ENCODE measurements around the gene PARP12. TPM values are rescaled to one million over a fixed set of nuclear protein-coding genes. Genes with fewer than 3 reads are reported as not detected.

The PARP12 gene
- total and polyA plus RNA-seq, 2 of the 8 experiments (the other 6 are each of a cell fraction or from before 2014, with no cell fraction given): 9.0 to 21.5 TPM

GRCh38 chr7:140027858-140028257 is 34.9 kb downstream of the PARP12 start (continued):
- TF ChIP-seq TCF12 (IDR thresholded peaks at IDR 0.05; ENCODE audit: low read depth, low read length): no peak
- TF ChIP-seq SIN3A (conservative IDR thresholded peaks at IDR 0.05 in 1 of 2, IDR thresholded peaks at IDR 0.05 in 1 of 2; ENCODE audit: low read depth in 1 of 2, low read length in 2 of 2): no peak

Data from H1 (cell line).